HG03354 (cell line): ENCODE data around the gene ZNF473.

Experiments used
- ATAC-seq: cut with Tn5 transposase; IDR thresholded peaks from one replicate; pipeline ENCODE4 v1.9.1; 2021; ENCODE audit warnings: mild to moderate bottlenecking; ENCODE audit not compliant: unreplicated experiment, poor library complexity, severe bottlenecking

ZNF473 gene

GRCh38 chr19:50002386-50002960 is 23.3 kb upstream of the ZNF473 start:
- ATAC-seq = no peak

GRCh38 chr19:50003254-50003788 is 22.5 kb upstream of the ZNF473 start:
- no peak for ATAC-seq

- ATAC-seq = no peak
Observed at GRCh38 chr19:50003810-50004419, 21.9 kb upstream of the ZNF473 start.

GRCh38 chr19:50005428-50005827 is 20.4 kb upstream of the ZNF473 start:
- no peak for ATAC-seq

- no peak for ATAC-seq
Observed at GRCh38 chr19:50007170-50007569, 18.6 kb upstream of the ZNF473 start.

GRCh38 chr19:50007947-50008346 is 17.9 kb upstream of the ZNF473 start:
- no peak for ATAC-seq

- ATAC-seq = no peak
Observed at GRCh38 chr19:50008532-50008931, 17.3 kb upstream of the ZNF473 start.

GRCh38 chr19:50016225-50016807 is 9.5 kb upstream of the ZNF473 start:
- ATAC-seq = no peak

- no peak for ATAC-seq
Observed at GRCh38 chr19:50020481-50020880, 5.3 kb upstream of the ZNF473 start.

- ATAC-seq = no peak
Observed at GRCh38 chr19:50022823-50023222, 3.0 kb upstream of the ZNF473 start.

- ATAC-seq = peak; percentile 6
Observed at GRCh38 chr19:50024719-50025021, 1.1 kb upstream of the ZNF473 start.

- peak; percentile 87 for ATAC-seq
Observed at GRCh38 chr19:50025022-50025793, 597 bp upstream of the ZNF473 start, which contains the start of gene VRK3. TSS of gene VRK3 (minus strand) at chr19:50025372. CDS start at chr19:50016162, 9,210 bp downstream.

GRCh38 chr19:50026550-50026906 is 723 bp downstream of the ZNF473 start:
- ATAC-seq = no peak

- ATAC-seq = no peak
Observed at GRCh38 chr19:50030225-50030624, 4.4 kb downstream of the ZNF473 start.

GRCh38 chr19:50030937-50031336 is 5.1 kb downstream of the ZNF473 start:
- ATAC-seq = no peak

- no peak for ATAC-seq
Observed at GRCh38 chr19:50036908-50037307, 11.1 kb downstream of the ZNF473 start.

GRCh38 chr19:50039968-50040367 is 14.2 kb downstream of the ZNF473 start:
- no peak for ATAC-seq

GRCh38 chr19:50040967-50041366 is 15.2 kb downstream of the ZNF473 start:
- no peak for ATAC-seq

- ATAC-seq = no peak
Observed at GRCh38 chr19:50042363-50043024, 16.7 kb downstream of the ZNF473 start.

GRCh38 chr19:50043967-50044366 is 18.2 kb downstream of the ZNF473 start:
- no peak for ATAC-seq
